ENCODE measurements around the gene OTUD1.
A peak's percentile ranks its signal among the peaks of the same experiment; 100 is the strongest.

The OTUD1 gene

DNA sequence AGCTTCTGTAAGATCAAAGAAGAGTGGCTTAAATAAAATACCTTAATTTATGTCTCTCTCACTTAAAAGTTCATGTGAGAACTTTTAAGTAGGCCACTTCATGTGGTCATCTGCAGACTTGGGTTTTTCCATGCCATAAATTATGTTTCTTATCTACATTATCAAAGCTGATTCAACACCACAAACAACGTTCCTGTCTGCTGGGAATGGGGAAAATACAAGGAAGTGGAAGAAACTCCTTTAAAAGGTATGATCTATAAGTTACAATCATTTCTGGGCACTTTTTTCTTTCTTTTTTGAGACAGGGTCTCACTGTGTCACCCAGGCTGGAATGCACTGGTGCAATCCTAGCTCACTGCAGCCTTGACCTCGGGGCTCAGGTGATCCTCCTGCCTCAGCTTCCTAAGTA, 16.9 kb upstream of the OTUD1 start:
- no peak for DNase-seq

DNA sequence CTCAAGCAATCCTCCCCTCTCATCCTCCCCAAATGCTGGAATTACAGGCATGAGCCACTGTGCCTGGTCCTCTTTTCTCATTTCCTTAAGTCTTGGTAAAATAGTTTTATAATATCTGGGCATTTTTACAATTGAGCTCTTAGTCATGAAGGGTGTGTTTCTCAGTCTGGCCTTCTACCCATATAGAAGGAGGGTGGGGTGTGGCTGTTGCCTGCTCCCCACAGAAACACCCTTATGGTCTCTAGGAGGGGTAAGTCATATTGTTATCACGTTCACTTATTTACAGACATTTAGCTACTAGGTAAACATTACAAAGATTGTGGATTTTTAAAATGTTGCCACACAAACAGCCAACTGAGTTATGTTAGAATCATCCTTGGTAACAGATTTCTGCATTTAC, 6.7 kb upstream of the OTUD1 start:
- DNase-seq = peak; percentile 83

DNA sequence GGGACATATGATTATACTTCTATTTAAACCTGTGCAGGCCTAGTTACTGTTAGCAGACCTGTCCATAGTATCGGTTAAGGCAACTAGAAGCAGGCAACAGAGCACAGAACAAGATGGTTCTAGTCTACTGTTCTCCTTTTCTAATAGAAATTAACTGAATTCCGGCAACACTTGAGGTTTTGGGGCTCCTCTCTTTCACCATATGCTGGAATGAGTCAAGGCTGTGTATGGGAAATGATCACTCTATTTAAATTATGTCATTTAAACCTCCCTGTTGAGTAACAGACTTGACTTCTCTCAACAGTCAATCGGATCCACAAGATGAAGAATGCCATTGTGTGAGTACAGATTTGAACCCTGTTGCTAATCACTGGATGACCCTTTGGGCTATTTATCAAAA, 6.2 kb upstream of the OTUD1 start:
- DNase-seq = peak; percentile 96

DNA sequence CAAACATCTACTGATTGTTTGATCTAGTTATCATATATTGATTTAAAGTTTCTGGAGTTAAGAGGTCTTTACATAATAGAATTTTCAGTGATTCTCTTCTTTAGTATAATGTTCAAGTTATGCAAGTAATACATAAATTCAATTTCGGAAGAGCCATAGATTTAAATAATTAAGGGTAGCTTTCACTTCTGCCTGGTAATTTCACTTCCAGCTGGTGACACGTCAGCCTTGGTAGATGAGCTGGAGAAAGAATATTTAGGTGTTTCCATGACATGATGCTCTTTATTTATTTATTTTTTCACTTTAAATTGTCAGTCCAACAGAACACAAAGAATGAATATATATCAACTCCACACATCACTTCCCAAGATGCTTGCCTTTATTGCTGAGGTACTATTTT, 5.2 kb upstream of the OTUD1 start:
- peak; percentile 90 for DNase-seq

DNA sequence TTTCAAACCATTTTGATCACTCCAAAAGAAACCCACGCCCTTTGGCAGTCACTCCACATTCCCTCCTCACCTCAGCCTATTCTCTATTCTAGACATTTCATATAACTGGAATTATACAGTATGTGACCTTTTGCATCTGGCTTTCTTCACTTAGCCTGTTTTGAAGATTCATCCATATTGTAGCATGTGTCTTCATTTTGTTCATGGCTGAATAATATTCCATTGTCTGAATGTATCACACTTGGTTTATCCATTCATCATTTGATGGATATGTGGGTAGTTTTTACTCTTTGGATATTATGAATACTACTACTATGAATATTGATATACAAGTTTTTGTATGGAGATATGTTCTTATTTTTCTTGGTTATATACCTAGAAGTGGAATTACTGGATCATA, 3.5 kb upstream of the OTUD1 start:
- DNase-seq = no peak

DNA sequence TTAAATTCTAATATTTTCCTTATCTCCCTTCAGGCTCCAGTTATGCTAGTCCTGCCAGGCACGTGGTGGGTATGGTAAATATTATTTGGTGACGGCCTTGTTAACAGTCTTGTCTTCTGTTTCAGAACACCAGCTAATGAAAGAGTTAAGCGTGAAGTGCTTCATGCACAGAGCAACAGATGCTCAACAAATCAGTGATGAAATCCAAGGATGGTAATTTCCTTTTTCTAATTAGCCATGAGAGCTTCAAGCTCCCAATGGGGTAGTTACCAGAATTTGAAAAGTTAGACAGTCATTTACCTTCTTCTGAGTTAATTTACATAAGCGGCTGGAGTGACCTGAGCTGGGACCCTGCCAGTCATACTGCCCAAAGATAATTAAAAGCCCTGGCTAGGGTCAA, 1.9 kb upstream of the OTUD1 start:
- no peak for DNase-seq

DNA sequence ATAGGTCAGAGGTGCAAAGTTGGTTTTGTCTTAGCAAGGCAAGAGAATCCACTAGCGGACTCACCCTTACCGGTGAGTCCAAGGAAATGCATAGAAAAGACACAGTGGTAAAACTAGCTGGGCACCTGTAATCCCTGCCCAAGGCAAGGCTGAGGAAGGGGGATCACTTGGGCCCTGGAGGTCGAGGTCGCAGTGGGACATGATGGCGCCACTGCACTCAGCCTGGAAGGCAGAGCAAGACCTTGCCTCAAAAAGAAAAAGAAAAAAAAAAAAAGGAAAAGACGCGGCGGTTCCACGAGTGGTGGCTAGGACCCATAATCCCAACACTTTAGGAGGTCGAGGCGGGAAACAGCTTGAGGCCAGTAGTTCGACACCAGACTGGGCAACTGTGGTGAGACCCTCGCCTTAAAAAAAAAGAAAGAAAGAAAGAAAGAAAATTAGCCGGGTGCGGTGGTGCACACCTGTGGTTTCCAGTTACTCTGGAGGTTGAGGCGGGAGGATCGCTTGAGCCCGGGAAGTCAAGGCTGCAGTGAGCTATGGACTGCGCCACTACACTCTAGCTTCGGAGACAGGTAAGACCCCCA, 820 bp upstream of the OTUD1 start:
- DNase-seq = no peak

DNA sequence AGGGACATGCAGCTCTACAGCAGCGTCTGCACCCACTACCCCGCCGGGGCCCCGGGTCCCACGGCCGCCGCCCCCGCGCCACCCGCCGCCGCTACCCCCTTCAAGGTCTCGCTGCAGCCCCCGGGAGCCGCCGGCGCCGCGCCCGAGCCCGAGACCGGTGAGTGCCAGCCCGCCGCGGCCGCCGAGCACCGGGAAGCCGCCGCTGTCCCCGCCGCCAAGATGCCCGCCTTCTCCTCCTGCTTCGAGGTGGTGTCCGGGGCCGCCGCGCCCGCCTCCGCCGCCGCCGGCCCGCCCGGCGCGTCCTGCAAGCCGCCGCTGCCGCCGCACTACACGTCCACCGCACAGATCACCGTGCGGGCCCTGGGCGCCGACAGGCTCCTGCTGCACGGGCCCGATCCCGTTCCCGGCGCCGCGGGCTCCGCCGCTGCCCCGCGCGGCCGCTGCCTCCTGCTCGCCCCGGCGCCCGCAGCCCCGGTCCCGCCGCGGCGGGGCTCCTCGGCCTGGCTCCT, 631 bp downstream of the OTUD1 start:
- DNase-seq = no peak

DNA sequence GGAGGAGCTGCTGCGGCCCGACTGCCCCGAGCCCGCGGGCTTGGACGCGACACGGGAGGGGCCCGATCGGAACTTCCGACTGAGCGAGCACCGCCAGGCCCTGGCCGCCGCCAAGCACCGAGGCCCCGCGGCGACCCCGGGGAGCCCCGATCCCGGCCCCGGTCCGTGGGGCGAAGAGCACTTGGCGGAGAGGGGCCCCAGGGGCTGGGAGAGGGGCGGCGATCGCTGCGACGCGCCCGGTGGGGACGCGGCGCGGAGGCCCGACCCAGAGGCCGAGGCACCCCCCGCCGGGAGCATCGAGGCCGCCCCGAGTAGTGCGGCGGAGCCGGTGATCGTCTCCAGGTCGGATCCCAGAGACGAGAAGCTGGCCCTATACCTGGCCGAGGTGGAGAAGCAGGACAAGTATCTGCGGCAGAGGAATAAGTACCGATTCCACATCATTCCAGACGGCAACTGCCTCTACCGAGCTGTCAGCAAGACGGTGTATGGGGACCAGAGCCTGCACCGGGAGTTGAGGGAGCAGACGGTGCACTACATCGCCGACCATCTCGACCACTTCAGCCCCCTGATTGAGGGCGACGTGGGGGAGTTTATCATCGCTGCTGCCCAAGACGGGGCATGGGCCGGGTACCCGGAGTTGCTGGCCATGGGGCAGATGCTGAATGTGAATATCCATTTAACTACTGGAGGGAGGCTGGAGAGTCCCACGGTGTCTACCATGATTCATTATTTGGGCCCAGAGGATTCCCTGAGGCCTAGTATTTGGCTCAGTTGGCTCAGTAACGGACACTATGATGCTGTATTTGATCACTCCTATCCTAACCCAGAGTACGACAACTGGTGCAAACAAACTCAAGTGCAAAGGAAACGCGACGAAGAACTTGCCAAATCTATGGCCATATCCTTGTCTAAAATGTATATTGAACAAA, 1.4 kb downstream of the OTUD1 start:
- peak; percentile 44 for DNase-seq

DNA sequence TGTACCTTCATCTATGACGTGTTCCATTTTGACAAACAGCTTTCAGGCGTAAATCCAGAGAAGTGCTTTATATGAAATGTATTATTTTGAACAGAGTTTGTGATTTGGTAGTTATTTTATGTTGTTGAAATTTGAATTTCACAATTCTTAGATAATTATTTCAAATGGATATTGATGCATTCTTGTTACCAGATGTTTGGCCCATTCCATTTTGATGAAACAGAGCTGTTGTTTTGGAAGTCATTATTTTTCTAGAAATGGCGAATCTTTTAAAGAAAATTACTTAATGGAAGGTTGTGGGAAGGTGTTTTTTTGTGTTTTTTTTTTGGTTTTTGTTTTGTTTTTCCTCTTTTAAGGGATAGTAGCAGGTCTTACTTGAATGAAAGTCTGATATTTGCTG, 2.4 kb downstream of the OTUD1 start:
- DNase-seq = no peak

DNA sequence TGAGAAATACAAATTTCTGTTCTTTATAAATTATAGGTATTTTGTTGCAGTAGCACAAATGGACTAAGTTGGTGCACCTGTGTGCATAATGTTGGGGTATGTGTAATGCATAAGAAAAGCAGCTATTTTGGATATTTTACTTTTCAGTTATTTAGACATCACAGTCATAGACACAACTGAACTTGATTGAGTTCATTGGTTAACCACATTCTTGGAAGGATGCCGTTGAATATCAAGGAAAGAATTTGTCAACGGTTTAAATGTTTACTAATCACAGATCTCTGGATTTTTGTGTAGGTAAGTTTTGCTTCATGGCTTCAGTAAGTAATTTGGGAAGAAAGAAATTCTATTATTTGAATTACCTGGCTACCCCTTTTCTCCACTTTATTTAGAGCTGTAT, 4.1 kb downstream of the OTUD1 start:
- no peak for DNase-seq

DNA sequence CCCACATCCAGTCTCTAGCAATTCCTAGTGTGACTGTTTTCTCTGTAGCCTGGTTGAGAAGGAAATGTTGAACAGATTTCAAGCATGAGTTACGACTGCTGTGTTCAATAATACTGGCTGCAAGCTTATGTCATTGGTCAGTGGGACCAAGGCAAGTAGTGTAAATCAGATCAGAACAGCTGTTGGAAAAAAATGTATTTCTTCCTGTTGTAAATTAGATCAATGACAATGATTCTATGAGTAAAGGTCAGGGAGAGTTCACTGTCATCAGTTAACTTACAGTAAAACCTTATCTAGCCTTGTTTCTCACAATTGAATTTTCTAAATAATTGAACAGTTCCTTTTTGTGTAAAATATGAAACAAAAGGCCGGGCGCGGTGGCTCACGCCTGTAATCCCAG, 6.7 kb downstream of the OTUD1 start:
- no peak for DNase-seq

DNA sequence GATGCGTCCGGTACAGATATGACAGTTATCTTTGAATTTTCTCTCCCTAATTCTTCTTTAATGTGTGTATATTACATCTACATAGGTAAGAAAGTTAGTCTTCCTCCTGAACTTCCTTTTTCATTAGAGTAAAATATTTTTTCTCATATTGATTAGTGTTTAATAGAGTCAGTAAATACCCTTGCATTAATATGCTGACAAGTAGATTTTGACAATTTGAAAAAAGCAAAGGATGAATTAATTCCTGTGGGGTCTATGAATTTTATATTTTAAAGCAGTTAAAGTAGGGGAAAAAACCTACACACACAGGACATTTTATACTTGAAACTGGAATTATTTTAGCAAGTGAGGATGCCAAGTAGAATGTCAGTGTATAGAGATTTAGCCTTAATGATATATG, 9.4 kb downstream of the OTUD1 start:
- no peak for DNase-seq

DNA sequence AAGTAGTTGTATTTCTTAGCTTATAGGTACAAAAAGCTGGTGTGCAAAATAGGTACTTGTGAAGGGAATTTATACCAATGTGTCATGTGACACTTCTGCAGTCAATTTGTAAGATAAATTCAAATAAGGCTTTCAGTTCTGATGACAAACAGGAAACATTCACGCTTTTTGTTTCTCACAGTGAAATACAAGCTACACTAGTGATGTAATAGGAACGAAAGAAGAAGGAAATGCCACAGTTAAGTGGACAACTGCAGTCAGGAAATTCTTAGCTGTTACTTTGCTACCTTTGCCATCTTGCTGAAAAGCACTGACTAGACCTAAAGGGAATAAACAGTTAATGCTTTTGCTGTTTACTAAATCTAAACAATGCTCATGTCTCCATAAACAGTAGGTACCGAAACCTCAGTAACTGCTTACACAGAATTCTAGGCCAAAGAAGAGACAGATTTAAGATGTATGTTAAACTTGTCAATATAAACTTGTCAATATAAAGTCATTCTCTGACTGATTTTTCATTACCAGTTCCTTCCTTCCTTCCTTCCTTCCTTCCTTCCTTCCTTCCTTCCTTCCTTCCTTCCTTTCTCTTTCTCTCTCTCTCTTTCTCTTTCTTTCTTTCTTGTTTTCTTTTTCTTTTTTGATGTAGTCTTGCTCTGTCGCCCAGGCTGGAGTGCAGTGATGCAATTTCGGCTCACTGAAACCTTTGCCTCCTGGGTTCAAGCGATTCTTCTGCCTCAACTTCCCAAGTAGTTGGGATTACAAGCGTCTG, 10.1 kb downstream of the OTUD1 start:
- DNase-seq = peak; percentile 88

DNA sequence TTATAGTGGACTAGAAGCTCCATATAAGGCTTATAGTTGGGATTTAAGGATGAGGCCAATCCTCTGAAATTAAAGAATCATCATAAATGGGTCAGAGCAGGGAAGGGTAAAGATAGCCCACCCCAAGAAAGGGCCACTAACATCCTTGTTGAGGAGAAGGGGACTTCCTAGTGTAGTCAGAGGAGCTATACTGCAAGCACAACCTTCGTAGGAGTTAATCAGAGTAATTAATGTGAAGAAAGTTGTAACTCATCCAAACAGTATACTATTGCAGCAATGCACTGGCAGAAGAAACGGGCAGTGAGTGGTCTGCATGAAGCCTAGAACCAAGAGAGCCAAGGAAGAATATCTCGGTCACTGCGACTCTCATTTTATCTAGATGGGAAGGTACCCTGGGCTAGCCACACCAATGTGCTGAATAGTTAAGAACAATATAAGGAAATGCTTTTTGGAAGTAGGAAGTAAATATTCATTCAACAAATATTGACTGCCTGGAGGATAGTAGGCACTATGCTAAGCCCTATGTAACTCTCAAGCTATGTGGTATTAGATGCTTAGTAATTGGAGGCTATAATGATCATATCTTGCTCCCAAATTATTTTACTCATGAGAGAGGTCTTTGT, 13.3 kb downstream of the OTUD1 start:
- no peak for DNase-seq

DNA sequence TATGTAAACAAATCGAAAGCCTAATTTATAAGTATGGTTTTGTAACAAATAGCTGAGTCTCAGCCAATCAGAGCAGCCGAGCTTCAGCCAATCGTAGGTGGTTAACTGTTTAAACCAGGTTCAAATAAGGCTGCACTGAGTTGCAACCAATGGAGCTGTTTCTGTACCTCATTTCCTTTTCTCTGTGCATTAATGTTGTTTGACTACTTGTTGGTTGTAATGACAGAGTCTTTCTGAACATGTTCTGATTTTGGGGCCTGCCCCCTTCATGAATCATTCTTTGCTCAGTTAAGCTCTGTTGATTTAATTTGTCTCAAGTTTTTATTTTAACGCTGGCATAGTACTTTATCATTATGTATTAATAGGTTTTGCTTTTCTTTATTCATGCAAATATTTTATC, 14.6 kb downstream of the OTUD1 start:
- DNase-seq = no peak

DNA sequence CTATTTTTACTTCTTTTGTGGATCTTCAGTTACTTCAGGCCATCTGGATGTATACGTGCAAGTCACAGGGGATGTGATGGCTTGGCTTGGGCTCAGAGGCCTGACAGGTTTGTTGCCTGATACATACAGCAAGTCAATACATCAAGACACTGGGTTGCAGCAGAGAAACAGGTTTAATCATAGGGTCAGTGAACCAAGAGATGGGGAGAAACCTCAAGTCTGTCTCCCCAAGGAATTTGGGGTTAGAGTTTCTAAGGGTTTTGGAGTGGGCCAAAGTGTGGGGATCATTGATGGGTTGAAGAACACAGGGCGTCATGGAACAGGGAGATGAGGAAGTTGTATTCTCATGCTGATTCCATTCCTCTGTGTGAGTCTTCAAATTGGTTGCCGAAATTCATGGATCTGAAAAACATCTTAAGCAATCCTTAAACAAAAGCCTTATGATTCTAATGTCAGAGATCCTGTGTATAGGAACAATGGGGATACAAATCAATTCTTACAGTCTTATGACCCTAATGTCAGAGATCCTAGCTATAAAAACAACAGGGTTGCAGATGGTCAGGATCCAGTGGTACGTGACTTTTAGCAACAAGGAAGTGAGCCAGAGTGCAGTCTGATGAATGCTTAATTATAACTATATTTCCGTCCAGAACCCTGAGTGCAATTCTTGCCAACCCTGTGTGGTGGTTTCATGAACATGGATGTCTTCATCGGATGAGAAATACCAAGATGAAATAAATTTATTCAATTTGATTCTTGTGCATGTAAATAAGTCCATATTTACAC, 18.9 kb downstream of the OTUD1 start:
- no peak for DNase-seq

DNA sequence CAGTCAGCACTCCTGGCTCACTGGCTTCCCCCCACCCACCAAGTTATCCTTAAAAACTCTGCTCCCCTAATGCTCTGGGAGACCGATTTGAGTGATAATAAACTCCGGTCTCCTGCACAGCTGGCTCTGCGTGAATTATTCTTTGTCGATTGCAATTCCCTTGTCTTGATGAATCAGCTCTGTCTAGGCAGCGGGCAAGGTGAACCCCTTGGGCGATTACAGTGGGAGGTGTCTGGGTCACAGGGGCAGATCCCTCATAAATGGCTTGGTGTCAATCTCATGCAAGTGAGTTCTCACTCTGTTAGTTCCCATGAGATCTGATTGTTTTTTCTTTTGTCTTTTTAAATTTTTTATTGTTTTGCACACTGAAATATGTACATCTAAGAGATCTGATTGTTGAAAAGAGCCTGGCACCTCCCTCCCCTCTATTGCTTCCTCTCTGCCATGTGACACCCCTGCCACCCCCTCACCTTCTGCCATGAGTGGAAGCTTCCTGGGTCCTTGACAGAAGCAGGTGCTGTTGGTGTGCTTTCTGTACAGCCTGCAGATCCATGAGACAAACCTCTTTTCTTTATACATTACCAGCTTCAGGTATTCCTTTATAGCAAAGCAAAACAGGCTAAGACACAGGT, 20.5 kb downstream of the OTUD1 start:
- DNase-seq = no peak

DNA sequence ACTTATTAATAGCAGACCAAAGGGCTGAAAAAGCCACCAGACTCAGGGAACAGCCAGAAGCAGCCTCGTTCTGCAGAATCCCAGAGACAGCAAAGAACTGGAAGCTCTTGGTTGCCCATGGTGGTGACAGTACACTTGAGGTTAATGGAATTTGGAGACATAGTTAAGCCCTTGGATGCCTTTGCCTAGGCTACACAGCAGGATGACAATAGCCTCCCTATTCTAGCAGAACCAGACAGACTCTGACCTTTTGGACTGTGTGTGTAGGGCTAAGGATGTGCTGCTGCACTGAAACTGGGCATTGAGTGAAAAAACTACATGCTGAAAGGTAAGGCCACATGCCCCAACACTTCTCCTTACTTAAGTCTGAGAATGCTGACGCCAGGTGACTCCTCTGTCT, 22.7 kb downstream of the OTUD1 start:
- no peak for DNase-seq

DNA sequence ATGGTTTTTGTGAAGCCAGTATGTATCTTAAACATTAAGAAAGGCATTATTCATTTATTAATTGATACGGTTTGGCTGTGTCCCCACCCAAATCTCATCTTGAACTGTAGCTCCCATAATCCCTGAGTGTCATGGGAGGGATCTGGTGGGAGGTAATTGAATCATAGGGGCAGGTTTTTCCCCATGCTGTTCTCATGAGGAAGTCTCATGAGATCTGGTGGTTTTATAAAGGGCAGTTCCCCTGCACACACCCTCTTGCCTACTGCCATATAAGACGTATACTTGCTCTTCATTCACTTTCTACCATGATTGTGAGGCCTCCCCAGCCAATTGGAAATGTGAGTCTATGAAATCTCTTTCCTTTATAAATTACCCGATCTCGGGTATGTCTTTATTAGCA, 28.1 kb downstream of the OTUD1 start:
- DNase-seq = peak; percentile 51

DNA sequence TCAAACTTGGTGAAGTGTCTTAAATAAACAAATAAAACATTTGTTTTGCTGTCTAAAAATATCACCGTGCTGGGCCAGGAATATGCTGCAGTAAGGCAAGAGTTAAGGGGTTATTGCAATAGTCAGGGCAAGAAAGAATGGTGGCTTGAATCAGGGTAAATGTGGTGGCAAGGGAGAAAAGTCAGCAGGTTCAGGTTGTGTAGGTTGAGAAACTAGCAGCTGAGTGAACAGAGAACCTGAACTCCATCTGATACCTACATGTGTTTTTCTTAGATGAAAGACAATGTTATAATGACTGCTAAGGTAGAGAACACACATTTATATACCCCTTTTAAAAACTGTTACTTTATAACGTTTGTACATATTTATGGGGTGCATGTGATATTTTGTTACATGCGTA, 28.7 kb downstream of the OTUD1 start:
- DNase-seq = no peak

All from inflammatory macrophage treated with lipopolysaccharide for 4 hours (primary cell).